Activated CD8-positive, alpha-beta T cell treated with anti-CD3 and anti-CD28 coated beads for 36 hours (primary cell): ENCODE measurements around the gene SMIM21. TPM values are rescaled to one million over a fixed set of nuclear protein-coding genes. Genes with fewer than 3 reads are reported as not detected.

ENCODE experiments used
- ATAC-seq: fragments of 200-7000 bp; cut with Tn5 transposase; one replicate; pipeline ENCODE4 v1.10.0; 2021; ENCODE audit warnings: mild to moderate bottlenecking, moderate library complexity
- CTCF ChIA-PET: fragments of 350-600 bp; sonication (Branson Sonifier 250); formaldehyde crosslinking; loops from one replicate; lab custom pipeline; 2021; ENCODE audit warnings: antibody characterized with exemption; lab: Charles Lee
- POLR2A ChIA-PET: fragments of 350-600 bp; sonication (Branson Sonifier 250); formaldehyde crosslinking; loops from one replicate; lab custom pipeline; 2021; ENCODE audit warnings: antibody characterized with exemption; lab: Charles Lee
- DNase-seq: peaks from one replicate; pipeline ENCODE4 v3.0.0-alpha.2; 2020
- H3K27ac Mint-ChIP-seq: one replicate; pipeline ENCODE4 v1.8.0; 2021; ENCODE audit warnings: mild to moderate bottlenecking, mixed read lengths
- H3K27me3 Mint-ChIP-seq: one replicate; pipeline ENCODE4 v1.8.0; 2021; ENCODE audit warnings: mixed read lengths
- H3K36me3 Mint-ChIP-seq: one replicate; pipeline ENCODE4 v1.8.0; 2021; ENCODE audit warnings: low read depth, mixed read lengths
- H3K4me1 Mint-ChIP-seq: one replicate; pipeline ENCODE4 v1.8.0; 2021; ENCODE audit warnings: low read depth, mixed read lengths
- H3K4me3 Mint-ChIP-seq: one replicate; pipeline ENCODE4 v1.8.0; 2021; ENCODE audit warnings: mild to moderate bottlenecking, moderate library complexity, mixed read lengths
- H3K9me3 Mint-ChIP-seq: one replicate; pipeline ENCODE4 v1.8.0; 2021; ENCODE audit warnings: mixed read lengths
- CTCF ChIP-seq: fragments of 200-600 bp; IDR thresholded peaks from one replicate; pipeline ENCODE4 v1.8.0; 2022; ENCODE audit warnings: antibody characterized with exemption, mild to moderate bottlenecking
- intact Hi-C: fragments of 100-400 bp; cut with micrococcal nuclease; formaldehyde crosslinking; loops from one replicate; pipeline ENCODE4 v1.10.0; 2022
- total RNA-seq, 2 experiments: library from RNA; stranded (reverse); gene quantifications; one replicate each; pipeline ENCODE4 v1.2.3, GENCODE V29; 2021

The SMIM21 gene
- total RNA-seq, 2 experiments from 2014 or later: not detected

DNA sequence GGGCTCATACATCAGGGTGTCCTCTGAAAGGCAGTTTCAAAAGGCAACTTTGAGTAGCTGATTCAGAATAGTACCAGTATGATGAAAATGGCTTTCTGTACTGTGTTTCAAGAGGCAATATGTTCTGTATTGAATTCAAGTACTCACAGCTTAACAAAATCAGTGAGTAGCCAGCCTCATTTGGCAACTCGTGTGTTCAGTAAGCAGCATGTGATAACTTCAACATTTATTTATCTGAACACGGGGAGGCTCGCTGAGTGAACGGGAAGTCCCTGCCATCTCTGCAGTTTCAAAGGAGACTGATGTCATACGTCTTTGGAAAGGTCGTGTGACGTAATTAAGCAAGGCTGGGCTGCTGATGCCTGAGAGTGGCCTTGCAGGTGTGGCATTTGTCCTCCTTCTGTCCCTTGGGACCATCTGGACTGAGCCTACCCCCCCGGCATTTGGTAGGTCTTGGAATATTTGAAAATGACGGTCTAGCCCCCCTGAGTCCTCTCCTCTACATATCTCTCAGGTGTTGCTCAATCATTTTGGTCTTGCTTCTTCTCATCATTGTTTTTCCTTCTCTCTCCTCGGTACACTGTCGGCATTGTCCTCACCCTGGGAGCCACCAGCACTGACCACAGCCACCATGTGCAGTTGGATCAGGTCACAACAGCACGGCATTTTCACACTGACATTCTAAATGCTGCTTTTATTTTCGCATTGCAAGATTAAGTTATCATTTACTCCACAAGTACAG, 62.8 kb downstream of the SMIM21 start:
- TF ChIP-seq CTCF: no peak
- DNase-seq: peak; percentile 13
- H3K4me1 Mint-ChIP-seq: no peaks in the 10 kb centered on the region
- no peaks in the 10 kb centered on the region for H3K36me3 Mint-ChIP-seq
- H3K27ac Mint-ChIP-seq: no peak overlapping the region
- H3K27me3 Mint-ChIP-seq: no peaks in the 10 kb centered on the region
- no peak overlapping the region for H3K4me3 Mint-ChIP-seq
- CTCF ChIA-PET: interaction anchor here (2.0 kb wide), 1 partner anchor 712 kb away, joined by 4 read pairs; no protein-coding TSS in a partner anchor
- POLR2A ChIA-PET: no interaction called here
- no peaks in the 10 kb centered on the region for H3K9me3 Mint-ChIP-seq
- ATAC-seq: no peak
- intact Hi-C loops: no loop called here

- ChIA-PET POLR2A (no interaction called here), CTCF (interaction anchor here (2.0 kb wide), 1 partner anchor 711 kb away, joined by 4 read pairs; no protein-coding TSS in a partner anchor)
- H3K4me1 Mint-ChIP-seq: no peaks in the 10 kb centered on the region
- TF ChIP-seq CTCF: no peak
- DNase-seq: no peak
- no peaks in the 10 kb centered on the region for H3K36me3 Mint-ChIP-seq
- no peaks in the 10 kb centered on the region for H3K9me3 Mint-ChIP-seq
- no peak overlapping the region for H3K27ac Mint-ChIP-seq
- no peak overlapping the region for H3K4me3 Mint-ChIP-seq
- no peaks in the 10 kb centered on the region for H3K27me3 Mint-ChIP-seq
- intact Hi-C loops: no loop called here
- no peak for ATAC-seq
These were observed 63.9 kb downstream of the SMIM21 start for GRCh38 chr18:75363446-75364225.

DNA sequence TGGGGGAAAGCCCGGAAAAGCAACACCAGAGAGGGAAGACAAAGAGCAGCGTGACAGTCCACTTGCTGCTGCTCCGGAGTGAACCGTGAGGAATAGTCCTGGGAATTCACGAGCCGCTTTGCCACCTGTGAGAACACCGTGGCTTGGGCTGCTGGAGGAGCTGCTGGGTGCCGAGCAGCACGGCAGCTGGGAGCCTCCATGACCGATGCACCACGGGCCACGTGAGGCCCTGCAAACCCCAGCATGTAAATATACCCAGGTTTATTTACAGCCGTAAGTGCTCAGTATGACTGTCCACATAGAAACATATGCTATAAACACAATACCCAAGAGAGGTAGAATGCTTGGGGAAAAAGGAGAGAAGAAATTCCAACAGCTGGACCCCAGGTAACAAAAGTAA, 65.1 kb downstream of the SMIM21 start:
- CTCF ChIA-PET: no interaction called here
- POLR2A ChIA-PET: no interaction called here
- Mint-ChIP-seq H3K27ac (no peak overlapping the region), H3K4me1 (no peaks in the 10 kb centered on the region), H3K27me3 (no peaks in the 10 kb centered on the region), H3K4me3 (no peak overlapping the region), H3K9me3 (no peaks in the 10 kb centered on the region), H3K36me3 (no peaks in the 10 kb centered on the region)
- no peak for DNase-seq
- TF ChIP-seq CTCF: no peak
- no peak for ATAC-seq
- intact Hi-C loops: no loop called here

DNA sequence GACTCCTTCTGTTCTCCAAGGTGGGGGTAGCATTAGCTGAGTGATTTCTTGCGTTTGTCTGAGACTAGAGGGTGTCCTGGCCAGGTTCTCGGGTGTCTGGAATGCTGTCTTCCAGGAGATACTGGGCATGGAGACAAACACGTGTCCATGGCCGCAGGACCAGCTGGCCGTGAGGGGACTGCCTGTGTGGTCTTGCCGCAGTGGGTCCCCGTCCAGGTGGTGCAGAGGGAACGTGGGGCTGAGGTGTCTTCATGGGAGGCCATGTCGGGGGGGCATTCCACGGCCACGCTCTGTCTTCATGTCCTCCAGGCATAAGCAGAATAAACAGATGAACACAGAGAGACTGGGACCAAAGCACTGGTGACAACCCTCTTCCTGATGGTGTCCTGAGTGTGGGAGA, 66.6 kb downstream of the SMIM21 start:
- ChIA-PET CTCF (no interaction called here), POLR2A (no interaction called here)
- H3K27ac Mint-ChIP-seq: no peak overlapping the region
- ATAC-seq (no peak), DNase-seq (no peak)
- no peaks in the 10 kb centered on the region for H3K4me1 Mint-ChIP-seq
- peaks cover 5% of the 10 kb centered on the region for H3K9me3 Mint-ChIP-seq
- H3K4me3 Mint-ChIP-seq: no peak overlapping the region
- no peaks in the 10 kb centered on the region for H3K36me3 Mint-ChIP-seq
- TF ChIP-seq CTCF: no peak
- H3K27me3 Mint-ChIP-seq: no peaks in the 10 kb centered on the region
- intact Hi-C loops: no loop called here

DNA sequence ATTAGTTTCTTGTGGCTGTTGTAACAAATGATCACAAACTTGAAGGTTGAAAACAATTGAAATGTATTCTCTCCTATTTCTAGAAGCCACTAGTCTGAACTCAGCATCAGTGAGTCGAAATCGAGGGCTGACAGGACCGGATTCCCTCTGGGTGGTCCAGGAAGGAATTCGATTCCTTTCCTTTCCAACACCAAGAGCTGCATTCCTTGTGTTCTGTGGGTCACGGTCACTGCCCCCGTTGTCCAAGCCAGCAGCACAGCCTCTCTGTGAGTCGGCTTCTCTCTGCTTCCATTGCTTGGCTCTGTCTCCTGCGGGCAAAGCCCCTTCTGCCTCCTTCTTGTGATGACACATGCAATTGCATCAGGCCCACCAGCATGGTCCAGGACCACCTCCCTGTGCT, 67.3 kb downstream of the SMIM21 start:
- H3K4me1 Mint-ChIP-seq: no peaks in the 10 kb centered on the region
- H3K27ac Mint-ChIP-seq: no peak overlapping the region
- ChIA-PET CTCF (no interaction called here), POLR2A (no interaction called here)
- DNase-seq: no peak
- H3K27me3 Mint-ChIP-seq: no peaks in the 10 kb centered on the region
- intact Hi-C loops: no loop called here
- H3K4me3 Mint-ChIP-seq: no peak overlapping the region
- TF ChIP-seq CTCF: no peak
- no peaks in the 10 kb centered on the region for H3K36me3 Mint-ChIP-seq
- no peak for ATAC-seq
- peaks cover 5% of the 10 kb centered on the region for H3K9me3 Mint-ChIP-seq
